Midbrain (tissue), 1 donor: ENCODE data around the gene BEX4.
"Not testable (repeated sequence)": the region's sequence is repeated elsewhere in the genome, so short reads cannot be mapped to it uniquely, and the experiment has no call there.

Experiments
- DNase-seq: peaks from one replicate; lab custom pipeline; 2025; lab: John Stamatoyannopoulos, UW

Gene BEX4, protein sequence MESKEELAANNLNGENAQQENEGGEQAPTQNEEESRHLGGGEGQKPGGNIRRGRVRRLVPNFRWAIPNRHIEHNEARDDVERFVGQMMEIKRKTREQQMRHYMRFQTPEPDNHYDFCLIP

GRCh38 chrX:103214870-103215424 is at the start of gene BEX4:
Gene BEX4, plus strand, starts transcription at chrX:103215108. Its CDS starts 1,046 bp downstream, at chrX:103216154.
- peak; percentile 89 for DNase-seq

GRCh38 chrX:103170216-103170615 is 44.7 kb upstream of the BEX4 start:
- no peak for DNase-seq

GRCh38 chrX:103171353-103171752 is 43.6 kb upstream of the BEX4 start:
- no peak for DNase-seq

- DNase-seq: not testable (repeated sequence)
These were observed 39.7 kb upstream of the BEX4 start for GRCh38 chrX:103175256-103175655.

GRCh38 chrX:103175944-103176753 is 38.8 kb upstream of the BEX4 start:
- peak; percentile 52 for DNase-seq

DNA sequence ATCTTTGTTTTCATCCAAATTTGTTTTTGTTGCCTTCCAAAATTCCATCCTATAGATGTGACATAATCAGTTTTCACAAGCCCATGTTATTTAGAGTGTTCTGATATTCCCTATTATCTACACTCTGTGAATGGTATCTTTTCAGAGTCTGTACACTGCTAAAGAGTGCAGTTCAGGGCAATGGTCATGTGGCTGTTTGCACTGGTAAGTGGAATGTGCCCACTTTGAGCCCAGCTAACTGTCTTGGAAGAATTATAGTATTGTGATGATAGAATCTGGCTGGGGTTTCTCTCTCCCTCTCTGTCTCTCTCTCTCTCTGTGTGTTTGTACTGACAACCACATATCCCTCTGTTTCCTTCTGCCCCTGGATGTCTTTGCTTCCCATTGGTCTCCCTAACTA is 37.4 kb upstream of the BEX4 start:
- DNase-seq: no peak

- no peak for DNase-seq
These were observed 31.0 kb upstream of the BEX4 start for GRCh38 chrX:103183912-103184311.

GRCh38 chrX:103187953-103188475 is 26.9 kb upstream of the BEX4 start:
- DNase-seq: no peak

GRCh38 chrX:103197721-103198306 is 17.1 kb upstream of the BEX4 start:
- no peak for DNase-seq

GRCh38 chrX:103198668-103199067 is 16.2 kb upstream of the BEX4 start:
- DNase-seq: not testable (repeated sequence)

DNA sequence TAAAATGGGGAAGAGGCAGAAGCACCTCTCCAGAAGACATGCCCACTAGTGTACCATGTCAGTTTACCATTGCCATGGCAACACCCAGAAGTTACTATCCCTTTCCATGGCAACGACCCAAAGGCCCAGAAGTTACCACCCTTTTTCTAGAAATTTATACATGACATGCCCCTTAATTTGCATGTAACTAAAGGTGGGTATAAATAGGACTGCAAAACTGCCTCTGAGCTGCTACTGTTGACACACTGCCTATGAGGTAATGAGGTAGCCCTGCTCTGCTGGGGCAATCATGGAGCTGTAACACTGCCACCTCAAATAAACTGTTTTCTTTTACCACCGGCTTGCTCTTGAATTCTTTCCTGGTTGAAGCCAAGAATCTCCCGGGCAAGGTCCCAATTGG is 13.9 kb upstream of the BEX4 start:
- DNase-seq: no peak

- no peak for DNase-seq
These were observed 4.9 kb upstream of the BEX4 start for GRCh38 chrX:103210056-103210455.

- peak; percentile 43 for DNase-seq
These were observed 3.7 kb upstream of the BEX4 start for GRCh38 chrX:103211012-103211715.

- DNase-seq: no peak
These were observed 2.0 kb upstream of the BEX4 start for GRCh38 chrX:103212749-103213457.

GRCh38 chrX:103215425-103215991 is 600 bp downstream of the BEX4 start:
- DNase-seq: peak; percentile 22

DNA sequence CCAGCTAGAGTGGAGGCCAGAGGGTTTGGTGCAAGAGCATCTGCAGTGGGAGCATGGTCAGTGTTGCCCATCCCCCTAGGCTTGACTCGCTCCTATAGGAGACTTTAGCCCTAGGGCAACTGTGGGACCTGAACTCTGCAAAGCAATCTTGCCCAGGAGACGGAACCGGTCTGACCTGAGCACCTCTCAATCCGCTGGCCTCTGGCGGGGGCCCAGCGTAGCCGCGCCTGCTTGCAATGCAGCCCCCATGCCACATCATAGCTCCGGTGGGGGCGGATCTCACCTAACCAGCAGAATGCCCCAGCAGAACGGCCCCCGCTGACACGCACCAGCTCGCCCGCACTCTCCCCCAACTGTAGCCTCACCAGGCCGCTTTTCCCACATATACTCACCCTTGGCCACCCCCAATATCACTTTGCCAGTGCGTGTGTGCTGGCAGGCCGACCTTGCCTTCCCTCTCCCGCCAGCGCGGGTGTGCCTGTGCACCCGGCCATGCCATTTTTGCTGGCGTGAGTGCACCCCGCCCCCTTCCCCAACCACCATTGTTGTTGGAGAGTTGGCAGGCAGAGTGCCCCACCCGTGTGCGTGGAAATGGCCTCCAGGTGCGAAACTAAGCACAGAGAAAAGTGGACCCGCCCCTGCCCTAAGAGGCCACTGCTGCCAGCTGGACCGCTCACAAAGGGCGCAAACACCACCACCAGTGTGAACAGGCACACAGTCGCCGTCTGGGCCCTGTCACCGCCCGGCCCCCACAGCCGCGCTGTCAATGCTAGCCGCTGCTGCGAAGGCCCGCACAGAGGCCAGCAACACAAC is 5.8 kb downstream of the BEX4 start:
- no peak for DNase-seq

- DNase-seq: not testable (repeated sequence)
These were observed 11.0 kb downstream of the BEX4 start for GRCh38 chrX:103225918-103226317.

DNA sequence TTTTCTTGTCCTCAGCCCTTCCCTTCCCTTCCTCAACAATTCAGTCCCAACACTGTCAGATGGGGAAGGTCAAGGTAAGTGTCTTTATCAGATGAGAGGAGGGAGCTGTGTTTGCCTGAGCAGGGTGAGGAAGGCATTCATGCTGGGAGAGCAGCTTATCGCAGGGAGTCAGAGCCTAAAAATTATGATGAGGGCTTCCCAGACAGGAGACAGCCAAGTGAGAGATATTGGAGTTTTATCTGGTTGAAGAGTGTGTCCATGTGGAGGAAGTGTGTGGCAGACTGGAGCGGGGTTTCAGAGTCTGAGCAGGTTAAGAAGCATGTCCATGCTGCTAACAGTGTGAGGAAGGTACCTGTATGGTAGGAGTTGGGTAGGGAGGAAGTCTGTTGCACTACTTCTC is 18.4 kb downstream of the BEX4 start:
- DNase-seq: no peak

DNA sequence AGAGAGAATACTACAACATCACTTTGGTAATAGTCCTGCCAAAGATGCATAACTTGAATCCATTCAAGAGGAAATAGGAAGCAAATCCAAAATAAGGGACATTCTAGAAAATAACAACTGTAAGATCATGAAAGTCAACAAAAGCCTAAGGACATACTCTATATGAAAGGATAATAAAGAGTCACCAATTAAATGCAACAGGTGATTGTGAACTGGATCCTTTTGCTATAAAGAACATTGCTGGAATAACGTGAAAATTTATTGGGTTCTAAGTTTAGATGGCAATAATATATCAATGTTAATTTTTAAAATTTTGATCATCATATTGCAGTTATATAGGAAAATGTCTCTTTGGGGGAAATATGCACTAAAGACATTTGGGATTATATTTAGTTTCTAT is 20.0 kb downstream of the BEX4 start:
- no peak for DNase-seq

GRCh38 chrX:103235608-103236007 is 20.7 kb downstream of the BEX4 start:
- not testable (repeated sequence) for DNase-seq
